GM21576 (cell line): ENCODE results near the gene YWHAG.
"Not testable (repeated sequence)": the region's sequence is repeated elsewhere in the genome, so short reads cannot be mapped to it uniquely, and the experiment has no call there.

Source experiments
- ATAC-seq: cut with Tn5 transposase; IDR thresholded peaks from one replicate; pipeline ENCODE4 v1.9.1; 2021; ENCODE audit warnings: mild to moderate bottlenecking, moderate library complexity; ENCODE audit not compliant: unreplicated experiment

The YWHAG gene

DNA sequence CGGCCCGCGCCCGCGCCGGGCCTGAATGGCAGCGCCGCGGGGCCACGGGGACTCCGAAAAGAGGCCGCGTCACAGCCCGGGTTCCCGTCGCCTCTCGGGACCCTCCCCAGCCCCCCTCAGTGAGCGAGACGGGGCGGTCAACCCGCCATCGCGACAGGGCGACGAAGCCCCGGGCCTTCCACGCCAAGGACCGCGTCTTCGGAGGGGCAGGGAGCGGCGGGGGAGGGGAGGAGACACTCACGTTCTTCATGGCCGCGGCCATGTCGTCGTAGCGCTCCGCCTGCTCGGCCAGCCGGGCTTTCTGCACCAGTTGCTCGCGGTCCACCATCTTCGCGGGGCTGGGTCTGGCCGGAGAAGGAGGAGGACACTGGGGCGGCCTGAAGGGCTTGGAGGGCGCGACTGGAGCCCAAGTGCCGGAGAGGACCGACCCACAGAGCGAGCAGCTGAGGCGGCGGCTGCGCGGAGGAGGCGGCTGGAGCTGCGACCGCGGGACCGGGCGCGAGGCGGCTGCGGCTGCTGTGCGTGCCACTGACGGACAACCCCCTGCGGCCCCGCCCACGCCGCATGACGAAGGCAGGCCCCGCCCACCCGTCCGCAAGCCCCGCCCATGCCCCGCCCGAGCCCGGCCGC, at the start of gene YWHAG:
TSS of gene YWHAG (minus strand) at position 511 of the 630 bp plus-strand sequence. CDS start at position 328, 183 bp downstream.
- ATAC-seq, result peak; percentile 70

DNA sequence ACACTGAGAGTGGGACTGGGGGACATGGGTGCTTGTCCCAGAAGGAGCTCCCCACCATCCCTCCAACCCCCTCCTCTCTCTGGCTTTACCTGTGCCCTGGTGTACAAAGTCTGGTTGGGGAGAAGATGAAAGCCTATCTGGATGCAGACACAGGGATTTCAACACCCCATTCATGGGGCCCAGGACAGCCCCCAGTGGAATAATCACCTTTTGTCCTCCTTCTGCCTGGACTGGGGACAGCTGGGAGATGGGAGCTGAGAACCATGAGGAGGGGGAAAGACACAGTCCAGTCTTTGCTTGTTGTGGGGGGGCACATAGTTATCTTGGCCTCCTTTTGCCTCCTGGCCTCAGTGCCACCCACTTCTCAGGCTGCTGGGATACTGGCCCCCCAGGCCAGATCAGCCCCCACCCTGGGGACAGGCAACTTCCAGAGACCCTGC, 49.4 kb upstream of the YWHAG start:
- ATAC-seq, result no peak

DNA sequence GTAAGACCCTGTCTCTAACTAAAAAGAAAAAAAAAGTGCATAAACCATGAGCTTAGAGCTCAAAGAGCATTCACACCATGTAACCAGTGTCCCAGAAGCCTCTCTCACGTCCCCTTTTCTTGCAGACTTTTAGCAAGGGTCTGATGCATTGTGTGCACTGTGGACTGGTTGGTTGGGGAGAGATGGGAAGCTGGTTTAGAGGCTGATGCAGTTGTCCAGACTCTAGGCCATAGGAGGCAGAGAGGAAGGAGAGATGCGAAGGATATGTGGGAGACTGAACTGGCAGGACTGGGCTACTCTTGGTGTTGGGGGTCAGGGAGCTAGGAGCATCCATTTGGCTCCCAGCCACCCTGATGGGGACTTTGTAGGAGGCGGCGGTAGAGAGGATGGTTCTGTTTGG, 48.9 kb upstream of the YWHAG start:
- no peak for ATAC-seq

DNA sequence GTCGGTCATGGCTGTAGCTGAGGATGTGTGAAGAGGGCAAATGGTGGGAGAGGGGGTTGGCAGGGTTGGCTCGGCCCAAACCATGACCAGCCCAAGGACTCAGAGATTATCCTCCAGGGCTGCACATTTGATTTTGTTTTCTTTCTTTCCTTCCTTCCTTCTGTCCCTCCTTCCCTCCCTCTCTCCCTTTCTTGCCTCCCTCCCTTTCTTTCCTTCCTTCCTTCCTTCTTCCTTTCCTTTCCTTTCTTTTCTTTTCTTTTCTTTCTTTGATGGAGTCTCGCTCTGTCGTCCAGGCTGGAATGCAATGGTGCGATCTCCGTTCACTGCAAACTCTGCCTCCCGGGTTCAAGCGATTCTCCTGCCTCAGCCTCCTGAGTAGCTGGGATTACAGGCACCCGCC, 46.9 kb upstream of the YWHAG start:
- no peak for ATAC-seq

DNA sequence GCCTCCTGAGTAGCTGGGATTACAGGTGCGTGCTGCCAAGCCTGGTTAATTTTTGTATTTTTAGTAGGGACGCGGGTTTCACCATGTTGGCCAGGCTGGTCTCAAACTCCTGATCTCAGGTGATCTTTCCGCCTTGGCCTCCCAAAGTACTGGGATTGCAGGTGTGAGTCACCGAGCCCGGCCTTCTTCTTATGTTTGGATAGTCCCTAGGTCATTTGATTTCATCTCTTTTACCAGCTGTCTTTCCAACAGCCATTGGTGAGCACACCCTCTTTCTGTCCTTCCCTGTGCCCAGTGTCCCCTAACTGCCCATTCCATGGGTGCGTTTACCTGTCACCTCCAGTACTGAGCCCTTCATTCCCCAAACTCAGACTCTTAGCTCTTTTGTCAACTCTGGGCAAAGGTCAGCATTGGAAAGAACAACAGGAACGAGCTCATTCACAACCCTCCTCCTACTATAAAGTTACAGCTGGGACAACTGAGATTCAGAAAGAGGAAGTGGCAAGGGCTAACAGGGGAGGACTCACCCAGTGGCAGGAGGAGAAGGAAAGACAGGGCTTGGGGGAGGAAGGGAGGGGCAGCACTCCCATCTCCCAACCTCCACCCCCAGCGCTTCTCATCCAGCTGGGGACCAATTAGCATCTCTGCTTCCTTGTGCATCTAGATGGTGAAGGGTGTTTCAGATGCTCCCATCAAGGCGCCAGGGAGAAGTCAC, 45.1 kb upstream of the YWHAG start:
- ATAC-seq, result no peak

DNA sequence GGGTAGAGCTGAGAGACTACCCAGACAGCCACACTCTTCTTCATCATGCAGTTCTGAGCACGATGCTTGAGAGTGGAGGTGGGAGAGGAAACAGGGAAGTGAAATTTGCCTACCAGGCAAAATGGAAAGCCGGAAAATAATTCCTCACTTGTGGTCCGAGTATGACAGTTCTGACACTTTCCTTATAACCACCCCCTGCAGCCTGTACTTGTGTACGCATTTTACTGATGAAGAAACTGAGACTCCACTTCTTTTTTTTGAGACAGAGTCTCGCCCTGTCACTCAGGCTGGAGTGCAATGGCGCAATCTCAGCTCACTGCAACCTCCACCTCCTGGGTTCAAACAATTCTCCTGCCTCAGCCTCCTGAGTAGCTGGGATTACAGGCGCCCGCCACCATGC, 44.3 kb upstream of the YWHAG start:
- ATAC-seq, result not testable (repeated sequence)

DNA sequence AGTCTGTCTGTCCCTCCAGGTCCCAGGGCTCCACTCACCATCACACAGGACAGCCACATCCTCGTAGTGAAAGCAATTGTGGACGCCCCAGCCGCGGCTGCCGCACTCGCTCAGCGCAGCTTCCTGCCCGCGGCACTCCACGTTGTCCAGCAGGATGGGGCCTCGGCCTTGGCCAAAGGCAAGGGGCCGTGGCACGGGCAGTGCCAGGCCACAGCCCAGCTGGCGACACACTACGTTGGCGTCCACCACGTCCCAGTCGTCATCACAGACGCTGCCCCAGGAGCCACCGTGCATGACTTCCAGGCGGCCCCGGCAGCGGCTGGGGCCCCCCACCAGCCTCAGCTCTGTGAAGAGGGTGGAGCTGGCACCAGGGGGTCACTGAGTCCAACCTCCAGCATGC, 41.5 kb upstream of the YWHAG start:
- no peak for ATAC-seq

DNA sequence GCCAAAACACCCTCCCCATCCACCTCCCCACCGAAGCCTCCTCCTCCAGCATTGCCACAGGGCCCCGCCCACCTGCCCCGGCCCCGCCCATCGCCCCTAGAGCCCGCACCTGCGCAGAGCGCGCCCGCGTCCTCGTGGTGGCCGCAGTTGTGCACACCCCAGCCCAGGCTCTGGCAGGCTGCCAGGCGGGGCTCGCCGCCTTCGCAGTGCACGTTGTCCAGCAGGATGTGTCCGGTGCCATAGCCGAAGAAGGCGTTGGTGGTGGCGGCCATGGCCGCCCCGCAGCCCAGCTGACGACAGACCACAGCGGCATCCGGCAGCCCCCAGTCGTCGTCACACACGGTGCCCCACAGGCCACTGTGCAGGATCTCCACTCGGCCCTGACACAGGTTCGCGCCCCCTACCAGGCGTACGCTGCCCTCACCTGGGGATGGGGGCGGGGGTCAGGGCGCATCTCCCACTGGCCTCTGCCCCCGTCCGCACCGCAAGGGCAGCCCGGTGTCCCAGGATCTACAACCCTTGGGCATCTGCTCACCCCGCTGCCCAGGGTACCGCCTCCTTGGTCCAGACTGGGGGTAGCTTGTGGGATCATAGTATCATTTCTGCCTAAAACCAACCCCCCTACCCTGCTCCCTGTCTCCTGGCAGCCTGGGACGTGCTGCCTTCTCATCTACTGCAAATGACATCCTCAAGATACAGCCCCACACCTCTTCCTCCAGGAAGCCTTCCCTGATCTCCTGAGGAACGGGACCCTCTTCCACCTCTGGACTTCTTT, 38.8 kb upstream of the YWHAG start:
- no peak for ATAC-seq

DNA sequence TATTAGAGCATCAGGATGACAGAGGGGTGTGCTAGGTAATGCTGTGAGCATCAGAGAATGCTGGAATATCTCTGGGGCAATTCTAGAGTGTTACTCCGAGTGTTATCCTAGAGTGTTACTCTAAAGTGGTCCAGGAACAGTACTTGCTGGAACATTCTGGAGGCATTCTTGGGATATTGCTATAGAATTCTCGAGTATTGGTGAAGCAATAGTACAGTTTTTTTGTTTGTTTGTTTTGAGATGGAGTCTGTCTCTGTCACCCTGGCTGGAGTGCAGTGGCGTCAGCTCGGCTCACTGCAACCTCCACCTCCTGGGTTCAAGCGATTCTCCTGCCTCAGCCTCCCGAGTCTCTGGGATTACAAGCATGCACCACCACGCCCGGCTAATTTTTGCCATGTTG, 38.1 kb upstream of the YWHAG start:
- ATAC-seq, result no peak

DNA sequence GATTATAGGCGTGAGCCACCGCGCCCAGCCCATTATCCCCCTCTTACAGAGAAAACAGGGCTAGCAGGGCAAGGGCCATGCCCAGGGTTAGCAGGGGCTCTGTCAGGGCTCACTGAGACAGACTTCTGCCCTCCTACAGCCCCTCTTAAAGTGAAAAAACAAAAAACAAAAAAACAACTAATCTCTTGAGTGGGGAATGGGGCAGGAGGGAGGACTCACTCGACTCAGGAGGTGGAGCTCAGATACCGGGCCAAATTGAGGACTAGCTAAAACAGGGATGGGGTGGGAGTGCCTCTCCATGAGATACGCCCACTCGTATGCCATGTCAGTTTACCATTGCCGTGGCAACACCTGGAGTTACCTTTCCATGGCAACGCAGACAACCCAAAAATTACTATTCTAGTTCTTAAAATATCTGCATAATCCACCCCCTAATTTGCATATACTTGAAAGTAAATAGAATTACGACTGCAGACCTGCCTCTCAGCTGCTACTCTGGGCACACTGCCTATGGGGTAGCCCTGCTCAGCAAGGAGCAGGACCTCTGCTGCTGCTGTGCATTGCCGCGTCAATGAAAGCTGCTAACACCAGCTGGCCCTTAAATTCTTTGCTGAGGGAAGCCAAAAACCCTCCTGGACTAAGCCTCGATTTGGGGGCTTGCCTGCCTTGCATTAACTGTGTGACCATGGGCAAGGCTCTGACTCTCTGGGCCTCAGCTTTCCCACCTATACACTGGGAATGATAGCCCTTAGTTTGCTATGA, 37.4 kb upstream of the YWHAG start:
- no peak for ATAC-seq

DNA sequence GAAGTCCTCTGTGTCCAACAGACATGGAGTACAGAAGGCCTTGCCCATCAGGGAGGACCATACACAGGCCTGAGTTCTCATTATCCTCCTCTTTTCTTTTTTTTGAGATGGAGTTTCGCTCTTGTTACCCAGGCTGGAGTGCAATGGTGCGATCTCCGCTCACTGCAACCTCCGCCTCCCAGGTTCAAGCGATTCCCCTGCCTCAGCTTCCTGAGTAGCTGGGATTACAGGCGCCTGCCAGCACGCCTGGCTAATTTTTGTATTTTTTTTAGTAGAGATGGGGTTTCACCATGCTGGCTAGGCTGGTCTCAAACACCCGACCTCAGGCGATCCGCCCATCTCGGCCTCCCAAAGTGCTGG, 36.8 kb upstream of the YWHAG start:
- ATAC-seq, result not testable (repeated sequence)

DNA sequence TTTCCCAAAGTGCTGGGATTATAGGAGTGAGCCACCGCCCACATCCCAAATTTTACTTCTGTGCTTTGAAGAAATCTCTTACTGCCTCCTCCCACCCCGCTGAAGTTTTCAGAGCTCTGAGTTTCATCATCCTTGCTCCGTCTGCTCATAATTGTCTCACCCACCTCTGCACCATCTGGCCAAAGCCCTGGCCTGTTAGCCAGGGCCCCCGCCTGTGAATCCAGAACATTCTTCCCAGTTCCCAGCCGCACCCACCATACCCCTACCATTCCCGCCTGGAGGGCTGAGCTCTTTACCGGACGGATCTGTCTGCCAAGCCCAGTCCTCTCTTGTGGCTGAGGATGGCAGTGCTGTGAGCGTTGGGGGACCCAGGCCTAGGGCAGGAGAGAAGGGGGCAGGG, 36.2 kb upstream of the YWHAG start:
- ATAC-seq, result no peak

DNA sequence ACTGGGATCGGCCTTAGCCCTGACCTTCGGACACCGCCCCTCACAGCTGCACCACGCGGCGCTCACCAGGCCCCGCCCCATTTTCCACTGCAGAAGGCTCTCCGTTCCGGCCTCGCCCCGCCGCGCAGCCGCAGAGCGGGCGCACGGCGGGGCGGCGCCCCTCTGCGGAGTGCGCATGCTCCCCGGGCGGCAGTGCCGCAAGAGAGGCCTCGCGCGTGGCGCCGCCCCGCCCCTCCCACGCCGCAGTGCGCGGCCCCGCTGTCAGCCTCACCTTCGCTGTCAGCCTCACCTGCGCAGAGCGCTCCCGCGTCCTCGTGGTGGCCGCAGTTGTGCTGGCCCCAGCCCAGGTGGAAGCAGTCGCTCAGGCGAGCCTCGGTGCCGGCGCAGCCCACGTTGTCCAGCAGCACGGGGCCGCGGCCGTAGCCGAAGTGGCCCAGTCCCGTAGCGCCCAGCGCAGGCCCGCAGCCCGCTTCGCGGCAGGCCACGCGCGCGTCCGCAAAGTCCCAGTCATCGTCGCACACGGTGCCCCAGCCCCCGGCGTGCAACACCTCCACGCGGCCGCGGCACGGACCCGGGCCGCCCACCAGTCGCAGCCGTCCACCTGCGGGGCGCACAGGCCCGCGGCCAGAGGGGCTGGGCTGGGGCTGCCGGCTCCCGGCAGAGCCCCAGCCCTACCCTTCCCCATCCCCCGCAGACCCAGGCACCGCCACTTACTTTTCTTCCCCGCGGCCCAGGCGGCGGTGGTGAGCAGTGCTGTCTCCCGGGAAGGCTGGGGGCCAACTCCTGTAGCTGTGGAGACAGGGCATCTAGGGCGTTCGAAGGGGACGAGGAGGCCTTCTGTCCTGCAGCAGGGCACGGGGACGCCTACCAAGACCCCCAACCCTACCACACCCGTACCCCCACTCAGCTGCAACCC, 34.6 kb upstream of the YWHAG start:
- peak; percentile 85 for ATAC-seq

DNA sequence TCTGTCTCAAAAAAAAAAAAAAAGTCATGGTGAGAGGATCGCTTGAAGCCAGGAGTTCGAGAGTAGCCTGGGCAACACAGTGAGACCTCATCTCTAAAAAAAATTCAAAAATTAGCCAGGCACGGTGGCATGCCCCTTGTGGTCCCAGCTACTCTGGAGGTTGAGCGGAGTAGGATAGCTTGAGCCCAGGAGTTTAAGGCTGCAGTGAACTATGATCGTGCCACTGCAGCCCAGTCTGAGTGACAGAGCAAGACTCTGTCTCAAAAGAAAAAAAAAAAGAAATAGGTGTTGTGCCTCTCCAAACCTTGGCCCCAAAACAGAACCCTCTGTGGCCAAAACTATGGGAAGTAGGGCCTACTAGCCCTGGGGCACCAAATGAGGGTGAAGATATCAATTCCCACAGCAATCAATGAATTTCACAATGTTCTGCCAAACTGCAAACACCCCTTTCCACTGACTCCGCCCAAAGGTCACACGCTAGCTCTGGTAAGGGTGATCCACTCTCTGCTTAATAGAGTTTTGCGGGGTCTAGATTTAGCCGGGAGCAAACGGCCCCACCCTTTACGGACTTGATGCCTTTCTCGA, 33.8 kb upstream of the YWHAG start:
- ATAC-seq, result no peak

DNA sequence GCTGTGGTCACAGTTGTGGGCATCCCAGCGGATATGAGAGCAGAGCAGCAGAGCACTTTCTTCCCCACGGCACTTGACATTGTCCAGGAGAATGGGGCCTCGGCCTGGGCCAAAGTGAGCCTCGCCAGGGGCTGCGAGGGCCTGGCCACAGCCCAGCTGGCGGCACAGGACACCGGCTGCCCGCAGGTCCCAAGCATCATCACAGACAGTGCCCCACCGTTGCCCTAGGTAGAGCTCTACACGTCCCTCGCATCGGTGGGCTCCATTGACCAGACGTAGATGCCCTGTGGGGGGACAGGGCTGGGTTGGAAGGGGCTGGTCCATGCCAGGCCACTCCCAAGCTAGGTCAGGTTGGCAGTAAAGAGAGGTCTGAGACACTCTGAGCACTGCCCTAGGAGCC, 31.3 kb upstream of the YWHAG start:
- no peak for ATAC-seq

DNA sequence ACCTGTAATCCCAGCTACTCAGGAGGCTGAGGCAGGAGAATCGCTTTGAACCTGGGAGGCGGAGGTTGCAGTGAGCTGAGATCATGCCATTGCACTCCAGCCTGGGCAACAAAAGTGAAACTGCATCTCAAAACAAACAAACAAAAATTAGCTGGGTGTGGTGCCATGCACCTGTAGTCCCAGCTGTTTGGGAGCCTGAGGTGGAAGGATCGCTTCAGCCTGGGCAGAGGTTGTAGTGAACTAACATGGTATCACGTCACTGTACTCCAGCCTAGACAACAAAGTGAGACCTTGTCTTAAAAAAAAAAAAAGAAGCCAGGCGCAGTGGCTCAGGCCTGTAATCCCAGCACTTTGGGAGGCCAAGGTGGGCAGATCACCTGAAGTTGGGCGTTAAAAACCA, 29.0 kb upstream of the YWHAG start:
- not testable (repeated sequence) for ATAC-seq

DNA sequence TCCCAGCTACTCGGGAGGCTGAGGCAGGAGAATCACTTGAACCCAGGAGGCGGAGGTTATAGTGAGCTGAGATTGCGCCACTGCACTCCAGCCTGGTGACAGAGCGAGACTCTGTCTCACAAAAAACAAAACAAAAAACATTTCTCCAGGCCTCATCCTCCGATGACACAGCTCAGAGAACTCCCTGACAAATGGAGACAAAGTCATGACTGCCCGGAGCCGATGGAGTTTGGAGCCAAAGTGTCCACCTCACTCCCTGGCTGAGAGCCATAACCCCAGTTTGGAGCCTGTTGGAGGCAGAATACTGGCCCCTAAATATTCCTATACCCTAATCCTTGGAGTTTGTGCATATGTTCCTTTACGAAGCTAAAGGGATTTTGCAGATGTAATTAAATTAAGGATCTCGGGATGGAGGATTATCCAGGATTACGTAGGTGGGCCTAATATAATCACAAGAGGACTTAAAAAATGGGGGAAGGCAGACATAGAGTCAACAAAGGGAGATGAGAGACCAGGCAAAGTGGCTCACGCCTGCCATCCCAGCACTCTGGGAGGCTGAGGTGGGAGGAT, 28.0 kb upstream of the YWHAG start:
- no peak for ATAC-seq

DNA sequence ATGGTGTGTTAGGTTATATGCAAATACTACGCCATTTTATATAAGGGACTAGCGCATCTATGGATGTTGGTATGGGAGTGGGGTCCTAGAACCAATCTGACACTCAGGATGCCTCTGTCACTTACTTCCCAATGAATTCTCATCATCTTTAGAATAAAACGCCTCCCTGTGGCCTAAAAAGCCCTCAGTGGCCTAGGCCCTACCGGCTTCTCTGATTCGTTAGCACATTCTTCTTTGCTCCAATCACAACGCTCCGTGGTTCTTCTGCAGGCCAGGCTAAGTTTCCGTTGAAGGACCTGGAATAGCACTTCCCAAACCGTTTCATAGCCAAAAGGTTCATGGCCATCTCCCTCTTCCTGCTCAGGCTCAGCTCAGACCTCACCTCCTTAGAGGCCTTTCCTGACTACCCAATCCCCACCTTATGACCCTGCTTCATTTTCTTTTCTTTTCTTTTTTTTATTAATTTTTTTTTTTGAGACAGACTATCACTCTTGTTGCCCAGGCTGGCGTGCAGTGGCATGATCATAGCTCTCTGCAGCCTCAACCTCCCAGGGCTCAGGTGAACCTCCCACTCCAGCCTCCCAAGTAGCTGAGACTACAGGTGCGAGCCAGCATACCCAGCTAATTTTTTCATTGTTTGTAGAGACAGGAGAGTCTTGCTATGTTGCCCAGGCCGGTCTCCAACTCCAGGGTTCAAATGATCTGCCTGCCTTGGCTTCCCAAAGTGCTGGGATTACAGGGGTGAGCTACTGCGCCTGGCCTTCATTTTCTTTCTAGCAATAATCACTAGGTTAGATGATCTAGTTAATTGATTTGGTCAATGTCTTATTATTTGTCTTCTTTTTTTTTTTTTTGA, 24.5 kb upstream of the YWHAG start:
- ATAC-seq, result no peak

DNA sequence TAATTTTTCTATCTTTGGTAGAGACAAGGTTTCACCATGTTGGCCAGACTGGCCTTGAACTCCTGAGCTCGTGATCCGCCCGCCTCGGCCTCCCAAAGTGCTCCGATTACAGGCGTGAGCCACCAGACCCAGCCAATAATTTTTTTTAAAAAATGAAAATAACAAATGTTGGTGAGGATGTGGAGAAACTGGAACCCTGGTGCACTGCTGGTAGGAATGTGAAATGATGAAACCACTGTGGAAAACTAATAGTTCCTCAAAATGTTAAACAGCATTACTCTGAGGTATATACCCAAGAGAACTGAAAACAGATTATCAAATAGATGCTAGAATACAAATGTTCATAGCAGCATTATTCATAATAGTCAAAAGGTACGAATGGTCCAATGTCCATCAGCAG, 23.0 kb upstream of the YWHAG start:
- ATAC-seq, result no peak
